ENCODE data around the gene SLC39A9. TPM values are rescaled to one million over a fixed set of nuclear protein-coding genes. Genes with fewer than 3 reads are reported as not detected.

Gene SLC39A9
- total RNA-seq, 2 experiments from 2014 or later: 86.5 to 91.7 TPM

DNA sequence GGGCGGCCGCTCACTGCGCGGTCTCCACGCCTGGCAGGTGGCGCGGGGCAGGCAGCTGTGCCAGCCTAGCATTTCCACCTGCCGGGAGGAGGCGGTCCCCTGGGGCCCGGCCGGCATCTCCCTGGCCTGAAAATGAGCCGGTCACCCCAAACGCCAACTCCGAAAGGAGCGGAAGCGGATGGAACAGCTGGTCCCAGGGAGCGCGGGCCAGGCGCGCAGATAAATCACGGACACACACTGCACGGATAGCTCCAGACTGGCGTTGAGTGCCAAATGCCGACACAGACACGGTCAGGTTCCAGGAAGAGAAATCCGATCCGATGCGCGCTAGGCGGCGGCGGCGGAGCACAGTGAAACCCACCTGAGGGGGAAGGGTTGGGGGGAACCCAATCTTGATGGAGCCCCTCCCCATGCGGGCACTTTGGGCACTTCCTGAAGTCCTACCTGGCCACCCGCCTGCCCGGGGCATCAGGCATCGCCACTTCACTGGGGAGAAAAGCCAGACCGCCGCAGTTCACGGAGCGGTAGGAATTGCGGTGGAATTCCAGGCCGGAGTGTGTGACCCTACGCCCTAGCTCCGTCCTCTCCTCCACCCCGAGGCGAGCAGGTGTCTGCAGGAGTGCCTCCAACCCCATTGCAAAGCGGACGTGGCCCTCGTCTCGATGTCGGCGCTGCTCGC is 85.4 kb downstream of the SLC39A9 start:
- H3K4me1 ChIP-seq (ENCODE audit: insufficient read depth, low read length, poor library complexity, severe bottlenecking): peaks cover 39% of the 10 kb centered on the region
- no peaks in the 10 kb centered on the region for H3K36me3 ChIP-seq (ENCODE audit: insufficient read depth, low read length)
- intact Hi-C loops (cut with micrococcal nuclease; ENCODE audit: unreplicated experiment): no loop called here
- no peaks in the 10 kb centered on the region for H3K9me3 ChIP-seq (ENCODE audit: low read length)
- TF ChIP-seq, protein P1, sequence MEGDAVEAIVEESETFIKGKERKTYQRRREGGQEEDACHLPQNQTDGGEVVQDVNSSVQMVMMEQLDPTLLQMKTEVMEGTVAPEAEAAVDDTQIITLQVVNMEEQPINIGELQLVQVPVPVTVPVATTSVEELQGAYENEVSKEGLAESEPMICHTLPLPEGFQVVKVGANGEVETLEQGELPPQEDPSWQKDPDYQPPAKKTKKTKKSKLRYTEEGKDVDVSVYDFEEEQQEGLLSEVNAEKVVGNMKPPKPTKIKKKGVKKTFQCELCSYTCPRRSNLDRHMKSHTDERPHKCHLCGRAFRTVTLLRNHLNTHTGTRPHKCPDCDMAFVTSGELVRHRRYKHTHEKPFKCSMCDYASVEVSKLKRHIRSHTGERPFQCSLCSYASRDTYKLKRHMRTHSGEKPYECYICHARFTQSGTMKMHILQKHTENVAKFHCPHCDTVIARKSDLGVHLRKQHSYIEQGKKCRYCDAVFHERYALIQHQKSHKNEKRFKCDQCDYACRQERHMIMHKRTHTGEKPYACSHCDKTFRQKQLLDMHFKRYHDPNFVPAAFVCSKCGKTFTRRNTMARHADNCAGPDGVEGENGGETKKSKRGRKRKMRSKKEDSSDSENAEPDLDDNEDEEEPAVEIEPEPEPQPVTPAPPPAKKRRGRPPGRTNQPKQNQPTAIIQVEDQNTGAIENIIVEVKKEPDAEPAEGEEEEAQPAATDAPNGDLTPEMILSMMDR (conservative IDR thresholded peaks at IDR 0.05; ENCODE audit: low read length): no peak
- no peak for TF ChIP-seq EZH2phosphoT487 (IDR thresholded peaks at IDR 0.05; ENCODE audit: borderline replicate concordance, low read depth, low read length)
- no peak overlapping the region for H3K4me2 ChIP-seq (ENCODE audit: low read length)
- no peak overlapping the region for H3K4me3 ChIP-seq (ENCODE audit: low read depth, low read length, poor library complexity, severe bottlenecking)
- no peaks in the 10 kb centered on the region for H4K20me1 ChIP-seq (ENCODE audit: insufficient read depth, low read length)
- POLR2A ChIA-PET: no interaction called here
- no peaks in the 10 kb centered on the region for H3K79me2 ChIP-seq (ENCODE audit: insufficient read depth, low read depth, low read length)
- H2AFZ ChIP-seq (ENCODE audit: low read length): no peak overlapping the region
- no peak overlapping the region for H3K27ac ChIP-seq (ENCODE audit: low read depth, low read length, poor library complexity, severe bottlenecking)
- H3K9me2 ChIP-seq (ENCODE audit: insufficient read depth, low read length): no peaks in the 10 kb centered on the region
- BruUV-seq (replicated peaks): no TSS peak
- CTCF ChIA-PET (ENCODE audit: unreplicated experiment): no interaction called here
- DNase-seq (ENCODE audit: low spot score): no peak

DNA sequence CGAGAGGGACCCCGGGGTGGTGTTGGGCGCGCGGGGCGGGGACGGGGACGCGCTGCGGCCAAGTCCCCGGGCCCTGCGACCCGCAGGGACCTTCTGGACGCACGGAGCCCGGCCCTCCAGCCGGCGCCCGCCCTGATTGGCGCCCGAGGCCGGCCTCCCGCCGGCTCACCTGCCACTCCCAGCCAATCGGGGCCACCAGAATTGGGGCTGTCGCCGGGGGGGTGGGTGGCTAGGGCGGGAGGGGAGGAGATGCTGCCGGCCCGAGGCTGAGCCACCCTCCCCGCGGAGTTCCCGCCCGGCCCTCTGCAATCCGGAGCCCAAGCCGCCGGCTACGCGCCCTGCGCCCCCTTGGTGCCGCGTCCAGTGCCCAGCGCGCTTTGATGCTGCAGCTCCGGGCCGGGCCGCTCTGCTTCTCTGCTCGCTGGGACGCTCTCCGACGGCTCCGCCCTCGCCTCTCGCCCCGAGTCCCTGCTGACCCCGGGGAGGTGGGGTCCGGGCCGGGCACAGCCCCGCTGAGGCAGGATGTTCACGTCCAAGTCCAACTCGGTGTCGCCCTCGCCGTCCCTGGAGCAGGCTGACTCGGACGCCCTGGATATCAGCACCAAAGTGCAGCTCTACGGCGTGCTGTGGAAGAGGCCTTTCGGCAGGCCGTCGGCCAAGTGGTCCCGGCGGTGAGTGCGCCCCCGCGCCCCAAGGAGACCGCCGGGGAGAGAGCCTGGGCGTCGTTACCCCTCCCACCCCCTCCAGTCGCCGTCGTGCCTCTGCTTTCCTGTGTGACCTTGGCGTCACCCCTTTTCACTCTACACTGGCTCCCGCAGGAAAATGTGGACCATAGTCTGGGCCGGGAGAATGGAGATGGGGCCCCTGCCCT is 86.2 kb downstream of the SLC39A9 start, which contains the start of gene PLEKHD1:
TSS of gene PLEKHD1 (plus strand) at position 285 of the 871 bp plus-strand sequence. CDS start at position 523, 238 bp downstream.
- Histone ChIP-seq H3K36me3 (ENCODE audit: insufficient read depth, low read length) (no peaks in the 10 kb centered on the region), H3K4me1 (ENCODE audit: insufficient read depth, low read length, poor library complexity, severe bottlenecking) (peaks cover 33% of the 10 kb centered on the region), H3K79me2 (ENCODE audit: insufficient read depth, low read depth, low read length) (no peaks in the 10 kb centered on the region), H3K4me3 (ENCODE audit: low read depth, low read length, poor library complexity, severe bottlenecking) (no peak within 1 kb of the TSS), H3K9me3 (ENCODE audit: low read length) (no peaks in the 10 kb centered on the region), H2AFZ (ENCODE audit: low read length) (no peak within 1 kb of the TSS), H4K20me1 (ENCODE audit: insufficient read depth, low read length) (no peaks in the 10 kb centered on the region), H3K27ac (ENCODE audit: low read depth, low read length, poor library complexity, severe bottlenecking) (no peak within 1 kb of the TSS), H3K4me2 (ENCODE audit: low read length) (no peak within 1 kb of the TSS), H3K9me2 (ENCODE audit: insufficient read depth, low read length) (no peaks in the 10 kb centered on the region)
- BruUV-seq (replicated peaks): no TSS peak
- no peak for DNase-seq (ENCODE audit: low spot score)
- ChIA-PET CTCF (ENCODE audit: unreplicated experiment) (no interaction called here), POLR2A (no interaction called here)
- no peak for TF ChIP-seq EZH2phosphoT487 (IDR thresholded peaks at IDR 0.05; ENCODE audit: borderline replicate concordance, low read depth, low read length)
- TF ChIP-seq, protein P1 (conservative IDR thresholded peaks at IDR 0.05; ENCODE audit: low read length): no peak
- intact Hi-C loops (cut with micrococcal nuclease; ENCODE audit: unreplicated experiment): no loop called here

DNA sequence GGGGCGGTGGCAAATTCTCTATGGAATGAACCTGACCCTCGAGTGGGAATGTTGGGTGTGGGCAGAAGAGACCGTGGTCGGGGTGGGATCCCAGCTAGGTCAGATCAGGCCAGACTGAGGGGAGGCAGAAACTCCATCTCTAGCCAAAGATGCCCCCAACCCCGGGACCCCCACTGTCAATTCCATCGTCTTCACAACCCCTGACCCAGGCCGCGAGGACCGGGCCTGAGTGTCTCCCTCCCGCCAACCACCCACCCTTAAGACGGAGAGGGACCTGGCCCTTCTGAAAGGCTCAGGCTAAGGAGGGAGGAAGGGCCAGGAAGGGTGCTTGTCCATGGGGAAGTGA is 86.8 kb downstream of the SLC39A9 start:
- H2AFZ ChIP-seq (ENCODE audit: low read length): no peak overlapping the region
- no peaks in the 10 kb centered on the region for H3K79me2 ChIP-seq (ENCODE audit: insufficient read depth, low read depth, low read length)
- TF ChIP-seq, protein P1 (conservative IDR thresholded peaks at IDR 0.05; ENCODE audit: low read length): no peak
- no peak for TF ChIP-seq EZH2phosphoT487 (IDR thresholded peaks at IDR 0.05; ENCODE audit: borderline replicate concordance, low read depth, low read length)
- no peaks in the 10 kb centered on the region for H3K36me3 ChIP-seq (ENCODE audit: insufficient read depth, low read length)
- POLR2A ChIA-PET: no interaction called here
- no peak overlapping the region for H3K4me2 ChIP-seq (ENCODE audit: low read length)
- CTCF ChIA-PET (ENCODE audit: unreplicated experiment): no interaction called here
- no peaks in the 10 kb centered on the region for H3K9me2 ChIP-seq (ENCODE audit: insufficient read depth, low read length)
- BruUV-seq (replicated peaks): no TSS peak
- peaks cover 27% of the 10 kb centered on the region for H3K4me1 ChIP-seq (ENCODE audit: insufficient read depth, low read length, poor library complexity, severe bottlenecking)
- no peak overlapping the region for H3K4me3 ChIP-seq (ENCODE audit: low read depth, low read length, poor library complexity, severe bottlenecking)
- DNase-seq (ENCODE audit: low spot score): no peak
- no peaks in the 10 kb centered on the region for H3K9me3 ChIP-seq (ENCODE audit: low read length)
- intact Hi-C loops (cut with micrococcal nuclease; ENCODE audit: unreplicated experiment): no loop called here
- no peak overlapping the region for H3K27ac ChIP-seq (ENCODE audit: low read depth, low read length, poor library complexity, severe bottlenecking)
- no peaks in the 10 kb centered on the region for H4K20me1 ChIP-seq (ENCODE audit: insufficient read depth, low read length)

All from OCI-LY7 (cell line).